Measurements from ENCODE around the gene SAPCD2.

- TF ChIP-seq TARDBP (IDR thresholded peaks at IDR 0.05) (no peak), SP1 (IDR thresholded peaks at IDR 0.05) (no peak)
Observed at GRCh38 chr9:137013571-137013940, 56.8 kb downstream of the SAPCD2 start.
